Urinary bladder (tissue), 4 donors: Measurements from ENCODE around the gene FRMD7. TPM values are rescaled to one million over a fixed set of nuclear protein-coding genes. Genes with fewer than 3 reads are reported as not detected.
"Not testable (repeated sequence)": the region's sequence is repeated elsewhere in the genome, so short reads cannot be mapped to it uniquely, and the experiment has no call there.

Source experiments
- DNase-seq: peaks from one replicate; pipeline ENCODE4 v3.0.0-alpha.2; 2015; ENCODE audit errors: extremely low spot score
- H3K27ac ChIP-seq: one replicate; pipeline ENCODE4 v1.5.1; 2013; ENCODE audit warnings: low read depth, mild to moderate bottlenecking, moderate library complexity
- H3K36me3 ChIP-seq: one replicate; pipeline ENCODE4 v1.6.1; 2013; ENCODE audit warnings: mild to moderate bottlenecking, moderate library complexity; ENCODE audit not compliant: insufficient read depth
- H3K4me1 ChIP-seq: one replicate; pipeline ENCODE4 v1.6.1; 2013; ENCODE audit warnings: mild to moderate bottlenecking, moderate library complexity; ENCODE audit not compliant: insufficient read depth
- H3K4me3 ChIP-seq: one replicate; pipeline ENCODE4 v1.5.1; 2013; ENCODE audit warnings: low read depth, low read length
- WGBS: extraction: QIAGEN DNeasy Blood & Tissue Kit; methylation state at CpG from one replicate; pipeline ENCODE4 v1.1.7; 2013; 5-methylcytosine and 5-hydroxymethylcytosine counted together
- polyA plus RNA-seq: library from polyadenylated mRNA; stranded (reverse); fragments of 200-250 nt; gene quantifications from one replicate; pipeline ENCODE4 v1.2.3, GENCODE V29; 2013
- total RNA-seq: library from RNA; depleted of rRNA; stranded (reverse); fragments of >200 nt; gene quantifications from one replicate; pipeline ENCODE4 v1.2.3, GENCODE V29; 2014
- donor health status: healthy with polysubstance abuse.
- donor health status: healthy.

The FRMD7 gene
- total and polyA plus RNA-seq, 2 donors: 0.48 TPM; not detected in 1

DNA sequence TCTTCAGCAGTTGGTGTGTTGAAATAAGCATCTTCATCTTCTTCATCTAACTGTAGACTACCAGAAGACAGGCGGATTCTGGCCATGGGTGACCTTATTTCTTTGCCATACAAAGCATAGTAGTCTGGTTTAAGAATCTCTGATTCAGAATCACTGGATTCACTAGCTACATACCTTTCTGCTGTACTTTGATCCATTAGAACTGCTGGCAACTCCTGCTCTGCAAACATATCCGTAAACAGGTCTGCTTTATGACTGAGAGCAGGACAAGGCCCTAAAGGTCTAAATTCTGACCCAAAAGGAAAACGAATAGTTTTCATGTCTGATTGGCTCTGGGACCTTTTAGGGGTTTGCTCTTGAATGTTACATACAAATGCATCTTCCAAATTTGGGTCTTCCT, 49.9 kb downstream of the FRMD7 start:
- Histone ChIP-seq H3K4me1 (no peaks in the 10 kb centered on the region), H3K27ac (no peak overlapping the region), H3K4me3 (no peak overlapping the region), H3K36me3 (no peaks in the 10 kb centered on the region)
- WGBS: 97% methylated on average over 3 of the region's 3 CpGs
- no peak for DNase-seq

DNA sequence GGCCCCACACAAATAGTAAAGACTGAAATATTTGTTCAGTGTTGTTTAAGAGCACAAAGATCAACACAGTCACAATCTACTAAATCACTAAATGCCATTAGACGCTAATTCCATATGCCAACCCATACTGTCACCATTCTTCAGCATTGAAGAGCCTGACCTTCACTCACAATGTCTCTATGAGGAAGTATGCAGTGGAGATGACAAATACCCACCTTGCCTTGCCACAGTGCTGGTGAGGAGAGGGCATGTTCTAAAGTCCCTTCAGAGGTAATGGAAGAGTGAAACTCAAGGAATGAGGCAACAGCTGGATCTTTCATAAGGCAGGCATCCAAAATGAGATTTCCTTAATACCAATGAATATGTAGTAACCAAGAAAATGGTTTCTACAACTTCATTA, 50.4 kb downstream of the FRMD7 start:
- DNase-seq: no peak
- H3K27ac ChIP-seq: no peak overlapping the region
- no peak overlapping the region for H3K4me3 ChIP-seq
- no peaks in the 10 kb centered on the region for H3K36me3 ChIP-seq
- H3K4me1 ChIP-seq: no peaks in the 10 kb centered on the region
- 96% methylated on average over 1 of the region's 1 CpG for WGBS

DNA sequence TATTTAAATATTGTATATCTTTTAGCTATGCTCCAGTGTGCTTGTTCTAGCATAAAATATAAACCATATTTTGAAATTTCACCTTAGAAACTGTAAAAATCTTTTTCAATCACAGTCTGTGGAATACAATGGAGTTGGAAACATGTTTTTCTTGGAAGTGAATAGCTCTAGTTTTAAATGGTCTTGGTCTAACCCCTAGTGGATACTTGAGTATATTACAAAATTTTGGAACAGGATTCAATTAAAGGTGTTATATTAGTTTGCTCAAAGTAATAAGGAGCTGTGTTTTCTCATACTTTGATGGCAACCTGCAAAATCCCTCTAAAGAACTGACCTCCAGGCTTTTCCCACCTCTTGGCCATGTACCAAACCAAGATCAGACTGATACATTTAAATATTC, 56.6 kb downstream of the FRMD7 start:
- no peak for DNase-seq
- Histone ChIP-seq H3K4me3 (no peak overlapping the region), H3K36me3 (no peaks in the 10 kb centered on the region), H3K27ac (no peak overlapping the region), H3K4me1 (no peaks in the 10 kb centered on the region)

DNA sequence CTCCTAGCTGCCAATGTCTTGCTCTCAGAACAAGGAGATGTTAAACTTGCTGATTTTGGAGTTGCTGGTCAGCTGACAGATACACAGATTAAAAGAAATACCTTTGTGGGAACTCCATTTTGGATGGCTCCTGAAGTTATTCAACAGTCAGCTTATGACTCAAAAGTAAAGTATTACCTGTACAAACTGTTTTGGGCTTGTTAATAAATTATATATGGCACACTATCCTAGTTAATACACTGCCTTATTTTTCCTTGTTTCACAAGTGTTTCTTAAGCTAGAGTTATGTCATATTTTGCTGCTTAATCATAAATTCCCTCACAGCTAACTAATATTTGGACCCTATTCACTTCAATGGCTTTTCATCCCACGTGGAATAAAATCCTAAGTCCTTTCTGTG, 59.4 kb downstream of the FRMD7 start:
- no peak overlapping the region for H3K27ac ChIP-seq
- no peaks in the 10 kb centered on the region for H3K4me1 ChIP-seq
- no peaks in the 10 kb centered on the region for H3K36me3 ChIP-seq
- H3K4me3 ChIP-seq: no peak overlapping the region
- WGBS: 78% methylated on average over 1 of the region's 1 CpG
- no peak for DNase-seq

DNA sequence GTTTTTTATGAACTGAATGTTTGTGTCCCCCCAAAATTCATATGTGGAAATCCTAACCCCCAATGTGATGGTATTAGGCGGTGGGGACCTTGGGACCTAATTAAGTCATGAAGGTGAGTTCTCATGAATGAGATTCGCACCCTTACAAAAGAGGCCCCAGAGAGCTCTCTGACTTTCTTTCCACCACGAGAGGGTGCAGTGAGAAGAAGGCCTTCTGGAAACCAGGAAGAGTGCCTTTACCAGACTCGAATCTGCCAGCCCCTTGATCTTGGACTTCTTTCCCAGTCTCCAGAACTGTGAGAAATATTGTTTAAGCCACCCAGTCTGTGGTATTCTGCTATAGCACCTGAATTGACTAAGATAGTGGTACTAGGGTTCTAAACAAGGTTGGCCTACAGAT, 64.0 kb downstream of the FRMD7 start:
- 91% methylated on average over 4 of the region's 4 CpGs for WGBS
- Histone ChIP-seq H3K4me3 (no peak overlapping the region), H3K27ac (no peak overlapping the region), H3K36me3 (no peaks in the 10 kb centered on the region), H3K4me1 (peaks cover 1% of the 10 kb centered on the region)
- DNase-seq: no peak

DNA sequence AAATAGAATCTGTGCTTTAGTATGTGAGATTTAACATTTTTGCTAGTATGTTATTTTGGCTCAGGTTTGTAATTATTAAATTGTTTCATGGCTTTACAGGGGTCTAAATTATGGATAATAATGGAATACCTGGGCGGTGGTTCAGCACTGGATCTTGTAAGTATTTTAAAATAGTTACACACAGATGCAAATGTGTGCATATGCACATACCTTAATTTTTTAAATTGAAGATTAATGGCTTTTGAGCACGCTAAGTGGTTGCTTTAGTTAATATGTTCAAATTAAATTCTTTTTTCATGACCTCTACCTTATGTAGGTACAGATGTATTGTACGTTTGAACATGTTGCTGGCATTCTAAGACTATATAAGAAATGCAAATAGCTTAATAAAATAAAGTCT, 64.5 kb downstream of the FRMD7 start:
- no peak overlapping the region for H3K27ac ChIP-seq
- no peaks in the 10 kb centered on the region for H3K36me3 ChIP-seq
- no peak overlapping the region for H3K4me3 ChIP-seq
- H3K4me1 ChIP-seq: peaks cover 1% of the 10 kb centered on the region
- no peak for DNase-seq
- 97% methylated on average over 3 of the region's 3 CpGs for WGBS

DNA sequence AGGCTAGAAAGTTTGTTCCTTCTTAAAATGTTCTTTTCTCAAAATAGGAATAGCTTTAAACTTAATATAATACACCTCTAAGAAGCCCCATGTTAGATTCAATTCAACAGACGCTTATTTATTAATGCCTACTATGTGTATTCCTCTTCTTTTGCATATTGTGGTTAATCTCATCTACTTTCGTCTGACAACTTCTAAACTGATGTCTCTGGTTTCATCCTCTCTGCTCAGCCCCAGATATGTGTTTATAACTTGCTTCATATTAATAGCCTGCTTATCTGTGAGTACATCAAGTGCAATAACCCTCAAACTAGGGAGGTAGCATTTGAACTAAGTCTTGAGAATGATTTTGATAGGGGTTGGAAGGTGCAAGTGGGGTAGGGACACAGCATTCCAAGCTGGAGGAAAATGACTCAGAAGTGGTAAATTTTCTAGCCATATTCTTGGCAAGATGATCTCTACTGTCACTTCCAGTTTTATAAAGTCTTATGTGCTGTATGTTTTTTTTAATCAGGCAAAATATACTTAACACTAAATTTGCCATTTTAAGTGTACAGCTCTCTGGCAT, 67.8 kb downstream of the FRMD7 start:
- H3K36me3 ChIP-seq: no peaks in the 10 kb centered on the region
- peaks cover 1% of the 10 kb centered on the region for H3K4me1 ChIP-seq
- H3K27ac ChIP-seq: no peak overlapping the region
- peak; percentile 10 for DNase-seq
- H3K4me3 ChIP-seq: no peak overlapping the region
- 50% methylated on average over 2 of the region's 2 CpGs for WGBS

DNA sequence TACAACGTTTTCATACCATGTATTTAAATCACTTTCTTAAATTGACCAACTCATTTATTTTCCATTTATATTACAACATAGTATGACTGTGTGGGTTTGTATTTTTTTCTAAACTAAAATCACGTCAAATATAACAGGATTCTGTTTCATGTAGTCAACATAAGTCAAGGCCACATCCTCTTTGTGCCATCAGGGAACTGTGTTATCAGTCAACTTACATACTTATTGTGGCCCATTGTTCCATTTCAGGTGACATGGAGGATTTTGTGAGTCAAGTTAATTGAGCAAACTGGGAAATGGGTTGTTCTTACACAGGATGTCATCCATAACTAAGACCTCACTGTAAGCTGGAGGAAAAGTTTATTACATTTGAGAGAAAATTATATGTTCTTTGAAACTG, 68.8 kb downstream of the FRMD7 start:
- 69% methylated on average over 2 of the region's 2 CpGs for WGBS
- H3K4me3 ChIP-seq: no peak overlapping the region
- no peak for DNase-seq
- H3K27ac ChIP-seq: no peak overlapping the region
- no peaks in the 10 kb centered on the region for H3K36me3 ChIP-seq
- peaks cover 1% of the 10 kb centered on the region for H3K4me1 ChIP-seq

DNA sequence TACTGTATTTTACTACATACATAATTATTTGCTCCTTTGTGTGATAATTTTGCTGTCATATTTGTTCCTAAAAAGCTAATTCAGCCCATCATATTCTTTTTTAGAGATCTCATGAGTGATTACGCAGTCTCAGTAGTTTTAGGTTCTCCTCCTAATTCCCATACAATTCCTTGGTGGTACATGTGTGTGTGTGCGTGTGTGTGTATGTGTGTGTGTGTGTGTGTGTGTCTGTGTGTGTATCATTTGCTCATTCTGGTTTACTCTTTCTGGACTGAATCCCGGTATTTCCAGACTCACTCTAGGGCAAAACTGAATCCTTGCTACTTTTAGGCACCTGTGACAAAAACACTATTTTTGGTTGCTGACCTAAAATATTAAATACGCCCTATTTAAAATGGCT, 69.8 kb downstream of the FRMD7 start:
- peaks cover 1% of the 10 kb centered on the region for H3K4me1 ChIP-seq
- no peaks in the 10 kb centered on the region for H3K36me3 ChIP-seq
- DNase-seq: no peak
- WGBS: 92% methylated on average over 4 of the region's 4 CpGs
- no peak overlapping the region for H3K27ac ChIP-seq
- H3K4me3 ChIP-seq: no peak overlapping the region

DNA sequence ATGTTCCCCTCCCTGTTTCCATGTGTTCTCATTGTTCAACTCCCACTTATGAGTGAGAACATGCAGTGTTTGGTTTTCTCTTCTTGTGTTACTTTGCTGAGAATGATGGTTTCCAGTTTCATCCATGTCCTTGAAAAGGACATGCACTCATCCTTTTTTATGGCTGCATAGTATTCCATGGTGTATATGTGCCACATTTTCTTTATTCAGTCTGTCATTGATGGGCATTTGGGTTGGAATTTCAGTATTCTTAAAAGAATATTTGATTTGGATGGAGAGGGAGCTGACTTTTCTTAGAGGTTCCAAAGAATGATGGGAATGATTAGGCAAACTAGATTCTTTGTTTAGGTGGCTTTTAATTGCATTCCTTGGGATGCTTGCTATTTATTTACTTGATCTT, 76.0 kb downstream of the FRMD7 start:
- H3K36me3 ChIP-seq, H3K4me3 ChIP-seq, H3K4me1 ChIP-seq, DNase-seq, H3K27ac ChIP-seq: not testable (repeated sequence)

DNA sequence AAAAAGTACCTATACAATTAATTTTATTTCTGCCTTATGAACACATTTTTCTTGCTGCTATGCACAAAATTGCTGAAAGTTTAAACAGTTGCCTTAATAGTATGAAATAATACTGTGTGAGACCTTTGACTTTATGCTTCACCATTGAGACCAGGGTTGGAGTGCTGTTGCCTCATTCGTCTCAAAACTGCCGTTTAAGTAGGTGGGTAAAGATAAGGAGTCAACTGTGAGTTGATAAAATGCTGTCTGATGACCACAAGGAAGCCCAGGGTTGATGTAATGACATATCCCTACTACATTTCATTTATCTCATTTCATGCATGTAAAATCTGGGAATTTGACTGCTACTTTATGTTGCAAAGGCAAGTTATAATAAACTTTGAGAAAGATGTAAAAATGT, 81.3 kb downstream of the FRMD7 start:
- WGBS: 52% methylated on average over 2 of the region's 2 CpGs
- H3K27ac ChIP-seq: no peak overlapping the region
- H3K36me3 ChIP-seq: no peaks in the 10 kb centered on the region
- no peak overlapping the region for H3K4me3 ChIP-seq
- no peak for DNase-seq
- H3K4me1 ChIP-seq: no peaks in the 10 kb centered on the region

DNA sequence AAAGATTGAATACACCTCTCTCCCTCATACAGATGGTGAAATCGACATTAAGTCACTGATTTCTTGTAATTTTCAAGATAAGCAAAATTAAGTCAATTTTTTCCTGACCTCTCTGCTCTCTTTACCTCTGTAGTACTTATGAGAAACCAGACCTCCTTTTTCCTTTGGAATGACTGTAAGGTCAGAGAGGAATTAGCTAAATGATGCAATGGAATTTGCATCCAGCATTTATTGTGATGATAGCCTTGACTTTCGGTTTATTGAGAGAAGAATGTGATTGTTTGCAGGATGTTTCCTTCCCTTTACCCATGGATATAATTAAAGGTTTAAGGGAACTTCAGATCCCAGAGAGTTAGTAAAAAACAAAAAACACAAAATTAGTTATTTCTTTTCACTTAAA, 82.4 kb downstream of the FRMD7 start:
- DNase-seq: no peak
- 54% methylated on average over 2 of the region's 2 CpGs for WGBS
- Histone ChIP-seq H3K4me3 (no peak overlapping the region), H3K27ac (no peak overlapping the region), H3K4me1 (no peaks in the 10 kb centered on the region), H3K36me3 (no peaks in the 10 kb centered on the region)

DNA sequence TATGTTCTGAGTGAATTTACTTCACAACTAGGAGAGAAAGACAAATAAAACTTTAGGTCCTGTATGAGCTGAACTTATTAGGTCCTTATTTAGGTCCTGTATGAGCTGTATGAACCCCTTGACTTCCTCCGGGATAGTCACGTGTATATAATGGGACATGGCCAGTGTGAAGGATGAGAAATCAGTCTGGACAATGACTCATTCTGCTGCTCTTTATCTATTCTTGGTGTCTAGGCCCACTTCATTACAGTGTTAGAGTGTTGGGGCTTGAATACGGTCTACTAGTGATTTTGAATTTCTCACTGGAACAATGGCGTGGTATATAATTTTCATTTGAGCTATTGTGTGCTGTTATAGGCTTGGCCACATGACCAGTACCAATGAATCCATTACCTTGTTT, 82.9 kb downstream of the FRMD7 start:
- no peaks in the 10 kb centered on the region for H3K36me3 ChIP-seq
- H3K4me3 ChIP-seq: no peak overlapping the region
- no peak overlapping the region for H3K27ac ChIP-seq
- no peaks in the 10 kb centered on the region for H3K4me1 ChIP-seq
- DNase-seq: no peak
- WGBS: 90% methylated on average over 4 of the region's 4 CpGs

DNA sequence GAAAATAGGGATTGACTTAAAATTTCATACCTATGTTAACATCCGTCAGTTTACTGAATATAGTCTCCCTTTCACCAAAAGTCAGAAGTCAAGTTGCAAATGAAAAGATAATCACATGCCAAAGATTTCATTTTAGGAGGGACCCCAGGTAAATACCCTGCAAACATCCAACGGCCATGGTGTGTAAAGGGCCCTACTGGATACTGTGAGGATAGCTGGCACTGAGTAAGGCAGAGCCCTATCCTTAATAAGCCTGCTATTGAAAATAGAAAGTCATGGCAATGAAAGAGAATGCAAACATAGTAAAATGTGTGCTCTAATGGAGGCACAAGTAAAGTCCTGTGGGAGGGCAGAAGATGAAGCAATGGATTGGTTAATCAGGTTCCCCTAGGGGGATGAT, 83.8 kb downstream of the FRMD7 start:
- 92% methylated on average over 2 of the region's 2 CpGs for WGBS
- no peak for DNase-seq
- Histone ChIP-seq H3K27ac (no peak overlapping the region), H3K4me3 (no peak overlapping the region), H3K4me1 (no peaks in the 10 kb centered on the region), H3K36me3 (no peaks in the 10 kb centered on the region)

DNA sequence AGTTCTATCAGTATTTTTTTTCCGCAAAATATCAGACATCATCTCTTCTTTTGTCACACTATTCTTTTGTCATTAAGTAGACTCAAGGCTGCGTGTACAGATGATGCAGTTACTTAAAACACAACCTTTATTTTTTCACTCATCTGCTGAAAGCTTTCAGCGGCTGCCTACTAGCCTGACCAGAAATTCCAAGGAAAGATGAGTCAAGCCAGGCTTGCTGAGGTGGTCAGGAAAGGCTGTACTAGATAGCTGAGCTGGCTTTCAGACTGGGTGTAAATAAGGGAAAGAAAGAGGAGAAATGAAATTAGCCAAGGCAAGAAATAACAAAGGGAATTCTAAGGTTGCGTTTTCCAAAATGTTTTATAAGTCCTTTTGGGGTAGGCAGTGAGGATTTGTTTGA, 86.8 kb downstream of the FRMD7 start:
- DNase-seq: no peak
- Histone ChIP-seq H3K27ac (no peak overlapping the region), H3K36me3 (no peaks in the 10 kb centered on the region), H3K4me3 (no peak overlapping the region), H3K4me1 (no peaks in the 10 kb centered on the region)
- WGBS: 78% methylated on average over 4 of the region's 4 CpGs
